Stimulated activated CD4-positive, alpha-beta T cell treated with anti-CD3 and anti-CD28 coated beads, Interleukin-4, amount 100 ng/mL, for 48 hours (primary cell): ENCODE results near the gene CMSS1.

Experiments
- DNase-seq, 2 donors: peaks; one replicate each; pipeline ENCODE4 v3.0.0-alpha.2; 2020; ENCODE audit warnings: low read depth in 2 of 2

The CMSS1 gene

GRCh38 chr3:100140976-100141375 is 323.3 kb downstream of the CMSS1 start:
- no peak for DNase-seq

- no peak for DNase-seq
Measured at GRCh38 chr3:100141586-100141985, 323.9 kb downstream of the CMSS1 start.

DNA sequence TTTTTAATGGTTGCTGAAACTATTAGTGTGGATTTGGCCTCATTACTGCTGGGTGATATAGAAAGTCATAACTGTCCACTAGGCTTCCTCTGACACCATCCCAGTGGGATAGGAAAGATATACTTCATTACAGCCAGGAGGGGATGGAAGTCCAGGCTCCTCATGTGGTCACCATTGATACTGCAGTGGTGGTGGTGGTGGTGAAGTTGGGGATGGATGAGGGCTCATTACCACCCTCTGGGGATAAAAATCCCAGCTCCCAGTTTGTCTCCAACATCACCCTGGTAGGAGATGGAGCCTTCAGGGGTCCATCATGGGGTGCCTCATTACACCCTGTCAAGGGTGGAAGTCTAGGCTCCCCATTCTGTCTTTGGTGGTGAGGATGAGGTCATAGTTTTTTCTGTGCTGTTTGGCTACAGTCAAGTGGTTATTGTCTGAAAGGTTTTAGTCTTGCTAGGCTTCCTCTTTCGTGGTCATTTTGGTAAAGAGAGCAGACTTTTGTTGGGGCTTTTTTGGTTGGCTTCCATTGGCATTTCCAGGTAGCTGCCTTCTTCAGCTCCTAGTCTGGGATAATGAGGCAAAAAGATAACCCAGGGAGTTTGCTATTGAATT is 326.7 kb downstream of the CMSS1 start:
- DNase-seq: no peak

- DNase-seq: no peak
Measured at GRCh38 chr3:100149130-100149529, 331.5 kb downstream of the CMSS1 start.

- DNase-seq: no peak
Measured at GRCh38 chr3:100149713-100150415, 332.2 kb downstream of the CMSS1 start.

DNA sequence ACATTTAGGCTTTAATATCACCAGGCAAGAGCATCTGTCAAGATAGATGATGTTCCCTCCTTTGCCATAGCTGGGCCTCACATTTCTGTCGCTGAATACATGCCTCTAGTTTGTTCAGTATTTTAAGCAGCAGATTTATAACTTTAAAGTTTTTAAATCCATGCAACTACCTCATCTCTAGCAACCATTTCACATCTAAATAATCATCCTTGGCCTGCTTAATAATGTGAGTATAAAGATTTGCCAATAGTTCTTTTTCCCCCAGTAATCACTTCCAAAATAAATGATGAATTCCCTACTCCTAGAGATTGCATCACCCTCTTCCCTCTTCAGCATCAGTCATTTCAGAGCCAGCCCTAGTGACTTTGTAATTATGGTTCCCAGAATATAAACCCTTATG is 332.8 kb downstream of the CMSS1 start:
- DNase-seq: no peak

GRCh38 chr3:100151024-100151707 is 333.5 kb downstream of the CMSS1 start:
- no peak for DNase-seq

DNA sequence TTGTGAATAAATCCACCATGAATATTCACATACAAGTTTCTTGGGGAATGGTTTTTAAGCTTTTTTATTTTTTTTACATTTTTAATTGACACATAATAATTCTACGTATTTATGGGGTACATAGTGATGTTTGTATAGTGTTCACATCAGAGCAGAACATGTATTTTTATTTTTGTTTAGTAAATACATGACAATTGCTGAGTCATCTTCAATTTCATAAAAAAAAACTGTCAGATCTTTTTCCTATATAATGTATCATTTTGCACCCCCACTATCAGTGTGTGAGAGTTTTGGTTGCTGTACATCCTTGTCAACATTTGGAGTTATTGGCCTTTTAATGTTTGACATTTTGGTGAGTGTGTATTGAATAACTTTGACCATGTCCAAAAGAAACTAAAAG is 336.5 kb downstream of the CMSS1 start:
- DNase-seq: no peak

DNA sequence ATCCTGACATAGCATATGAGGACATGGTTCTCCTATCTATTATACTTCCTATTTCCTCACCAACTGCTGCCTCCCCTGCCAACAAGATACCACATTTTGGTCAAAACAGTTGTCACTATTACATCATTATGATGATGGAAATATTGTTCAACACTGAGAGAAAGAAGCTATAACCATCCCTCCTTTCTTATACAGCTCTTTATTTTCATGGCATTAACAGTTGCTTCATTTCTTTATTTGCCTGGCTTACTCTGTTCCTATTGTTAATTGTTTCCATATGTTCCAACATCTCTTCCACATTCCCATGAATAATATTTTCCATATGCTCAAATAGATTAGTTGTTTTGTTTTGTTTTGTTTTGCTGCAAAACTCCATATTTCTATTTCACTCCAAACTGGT is 337.5 kb downstream of the CMSS1 start:
- no peak for DNase-seq

GRCh38 chr3:100155590-100155989 is 337.9 kb downstream of the CMSS1 start:
- no peak for DNase-seq

DNA sequence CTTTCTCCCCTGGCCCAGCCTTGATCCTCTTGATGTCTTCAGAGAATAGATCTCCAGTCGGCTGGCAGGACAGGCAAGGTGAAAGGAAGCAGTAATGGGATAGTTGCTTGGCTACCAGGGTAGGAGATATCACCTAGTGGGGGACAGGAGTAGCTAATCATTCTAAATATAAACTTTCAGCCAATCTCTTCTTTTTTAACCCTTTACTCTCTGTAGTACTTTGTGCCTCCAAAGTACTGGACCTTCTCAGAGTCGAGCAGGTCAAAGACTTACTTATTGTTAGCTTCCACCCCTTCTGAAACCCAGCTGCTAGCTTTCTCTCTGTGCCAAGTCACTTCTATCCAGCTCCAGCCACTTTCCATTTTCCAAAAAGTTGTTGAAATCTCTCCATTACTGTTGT is 340.0 kb downstream of the CMSS1 start:
- no peak for DNase-seq

DNA sequence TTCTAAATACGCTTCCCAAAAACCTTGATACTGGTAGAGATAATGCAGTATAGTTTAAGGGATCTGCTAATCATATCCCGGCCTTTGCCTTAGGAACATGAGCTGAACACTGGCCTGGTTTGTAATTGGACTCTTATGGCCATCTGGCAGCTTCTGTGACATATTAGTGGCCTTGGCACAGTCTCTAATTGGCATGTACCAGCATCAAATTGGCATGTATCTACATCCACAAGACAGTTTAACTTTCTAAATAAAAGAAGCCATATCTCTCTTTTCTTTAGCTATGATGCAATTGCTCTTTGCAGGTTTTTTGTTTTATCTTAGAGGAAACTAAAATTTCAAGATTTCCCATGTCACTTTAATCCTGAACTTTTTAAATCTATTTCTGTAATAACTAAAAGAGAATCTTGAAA is 341.3 kb downstream of the CMSS1 start:
- DNase-seq: no peak

DNA sequence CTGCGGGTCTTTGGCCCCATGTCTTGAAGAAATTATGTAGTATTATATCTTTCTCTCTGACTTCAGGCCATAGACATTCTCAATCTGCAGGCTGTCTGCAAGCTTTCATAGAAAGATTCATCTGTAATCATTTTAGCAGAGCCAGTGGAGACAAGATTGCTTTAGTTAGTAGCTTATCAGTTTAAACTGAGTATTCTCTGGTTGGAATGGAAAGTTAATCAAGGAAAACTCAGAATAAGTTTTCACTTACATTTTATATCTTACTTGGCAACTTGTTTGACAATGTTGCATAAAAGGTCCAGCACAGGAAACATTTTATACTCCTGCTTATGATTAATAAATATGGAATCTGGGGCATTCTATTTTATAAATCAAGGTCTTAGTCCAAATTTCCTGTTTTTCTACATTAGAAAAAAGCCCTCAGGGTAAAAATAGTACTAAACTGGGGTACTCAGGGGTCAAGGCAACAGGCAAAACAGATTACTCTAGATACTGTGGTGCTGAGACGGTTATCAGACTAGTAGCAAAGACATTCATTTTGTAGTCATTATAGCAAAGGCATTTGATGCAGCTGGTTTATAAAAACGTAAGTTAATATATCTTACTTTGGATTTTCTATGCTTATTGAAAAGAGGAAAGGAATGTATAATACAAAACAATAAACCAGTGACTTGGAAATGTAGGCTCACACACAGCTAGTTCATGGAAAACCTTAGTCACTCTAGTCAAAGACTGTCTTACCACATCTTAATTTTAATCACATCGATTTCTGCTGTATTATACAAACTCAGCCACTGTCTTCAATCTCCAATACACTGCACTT is 341.9 kb downstream of the CMSS1 start:
- DNase-seq: no peak

- DNase-seq: no peak
Measured at GRCh38 chr3:100160521-100160920, 342.9 kb downstream of the CMSS1 start.

DNA sequence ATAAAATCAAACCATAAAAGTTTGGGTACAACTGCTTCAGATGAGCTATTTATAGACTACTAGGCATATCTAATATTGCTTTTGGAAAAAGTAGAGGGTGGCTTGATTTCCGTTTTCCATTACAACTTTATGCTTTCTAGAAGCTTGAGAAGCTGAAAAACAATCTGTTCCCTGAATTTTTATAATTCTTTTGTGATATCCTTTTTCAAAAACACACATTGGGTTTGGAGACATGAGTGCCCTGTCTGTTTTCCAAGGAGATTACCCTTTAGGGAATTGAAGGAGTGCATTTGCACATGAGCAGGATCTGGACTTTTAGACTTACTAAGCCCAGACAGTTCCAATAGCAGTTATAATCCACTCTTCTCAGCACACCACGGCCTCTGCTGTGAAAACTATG is 346.1 kb downstream of the CMSS1 start:
- no peak for DNase-seq

- DNase-seq: no peak
Measured at GRCh38 chr3:100164743-100165142, 347.1 kb downstream of the CMSS1 start.

DNA sequence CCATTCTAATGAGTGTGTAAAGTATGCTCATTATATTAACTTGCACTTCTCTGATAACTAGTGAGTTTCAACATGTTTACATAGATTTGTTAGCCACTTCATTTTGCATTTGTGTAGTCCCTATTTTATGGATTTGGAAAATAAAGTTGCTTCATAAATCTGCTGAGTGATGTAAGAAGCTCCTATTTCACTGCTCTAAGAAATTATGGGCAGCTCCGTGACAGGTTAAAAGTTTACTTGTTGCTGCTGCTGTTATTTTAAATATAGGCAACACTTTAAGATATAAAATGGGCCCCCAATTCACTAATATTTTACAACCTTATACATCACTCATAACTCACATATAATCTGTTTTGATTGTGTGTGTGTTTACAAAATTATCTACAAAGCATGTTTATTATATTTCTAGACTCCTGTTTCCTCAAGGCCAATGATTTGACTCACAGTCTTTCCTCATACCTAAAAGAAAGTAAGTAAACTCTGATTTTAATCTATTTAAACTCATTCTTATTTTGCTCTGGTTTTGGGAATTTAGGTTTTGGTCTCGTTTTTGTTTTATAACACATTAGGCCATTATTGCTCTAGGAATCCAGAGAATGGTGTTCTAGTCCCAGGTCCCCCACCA is 348.4 kb downstream of the CMSS1 start:
- DNase-seq: no peak

- no peak for DNase-seq
Measured at GRCh38 chr3:100169201-100169920, 351.7 kb downstream of the CMSS1 start.

- DNase-seq: no peak
Measured at GRCh38 chr3:100170486-100170885, 352.8 kb downstream of the CMSS1 start.

DNA sequence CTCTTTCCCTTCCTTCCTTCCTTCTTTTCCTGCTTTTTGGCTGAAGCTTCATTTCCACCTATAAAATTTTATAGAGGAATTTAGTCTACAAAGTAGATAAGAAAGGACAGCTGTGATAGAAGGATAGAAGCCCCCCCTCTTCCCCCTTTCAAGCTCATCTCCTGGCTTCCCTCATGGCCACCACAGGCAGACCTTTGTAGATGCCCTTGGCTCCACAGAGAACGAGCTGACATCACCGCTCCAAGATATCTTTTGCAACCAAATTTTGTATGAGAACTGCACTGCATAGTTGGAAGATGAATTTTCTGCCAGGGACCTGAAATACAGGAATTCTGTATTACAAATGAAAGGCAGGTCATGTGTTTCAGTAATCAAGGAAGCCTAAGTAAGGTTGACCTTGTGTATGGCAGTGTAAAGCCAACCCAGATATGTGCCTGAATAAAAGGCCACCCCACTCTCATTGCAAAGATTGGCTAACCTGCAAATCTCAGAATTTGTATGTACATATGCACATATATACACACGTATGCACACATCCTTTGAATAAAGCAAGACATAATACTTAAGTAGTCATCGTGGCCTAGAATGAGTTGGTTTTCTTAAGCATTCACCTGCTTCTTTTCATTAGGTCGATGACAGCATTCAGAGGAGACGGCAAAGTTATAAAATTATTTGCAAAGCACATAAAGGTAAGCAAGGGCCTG is 353.7 kb downstream of the CMSS1 start:
- no peak for DNase-seq

DNA sequence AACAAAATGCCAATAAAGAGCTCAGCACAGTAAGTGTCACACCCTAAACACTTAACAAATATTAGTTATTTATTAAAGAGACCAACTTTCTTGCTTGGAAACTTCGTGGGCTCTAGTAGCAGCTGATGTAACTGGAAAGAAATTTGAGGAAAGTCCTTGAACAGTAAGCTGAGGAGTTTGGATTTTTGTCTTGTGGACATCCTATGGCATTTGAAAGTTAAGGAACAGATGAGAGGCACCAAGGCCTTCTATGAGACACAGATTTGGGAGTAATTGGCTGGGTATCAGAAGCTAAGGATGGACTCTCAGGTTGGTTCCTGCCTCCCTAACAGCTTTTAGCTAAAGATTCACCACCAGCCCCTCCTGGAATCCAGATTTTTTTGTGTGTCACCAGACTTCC is 356.3 kb downstream of the CMSS1 start:
- no peak for DNase-seq
